ENCODE results near the gene TP53BP2.

The TP53BP2 gene

DNA sequence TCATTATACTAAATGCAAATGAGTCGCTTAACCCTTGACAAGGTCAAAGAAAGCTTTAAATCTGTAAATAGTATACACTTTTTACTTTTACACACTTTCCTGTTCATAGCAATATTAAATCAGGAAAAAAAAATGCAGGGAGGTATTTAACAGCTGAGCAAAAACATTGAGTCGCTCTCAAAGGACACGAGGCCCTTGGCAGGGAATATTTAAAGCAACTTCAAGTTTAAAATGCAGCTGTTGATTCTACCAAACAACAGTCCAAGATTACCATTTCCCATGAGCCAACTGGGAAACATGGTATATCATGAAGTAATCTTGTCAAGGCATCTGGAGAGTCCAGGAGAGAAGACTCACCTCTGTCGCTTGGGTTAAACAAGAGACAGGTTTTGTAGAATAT is 70.7 kb downstream of the TP53BP2 start:
- TF ChIP-seq POLR2AphosphoS5 (IDR thresholded peaks at IDR 0.05; ENCODE audit: low read depth) (no peak), GABPA (IDR thresholded peaks at IDR 0.05; ENCODE audit: low read depth) (no peak), SPI1 (IDR thresholded peaks at IDR 0.05; ENCODE audit: borderline replicate concordance, low read depth) (no peak)
- TF ChIP-seq, protein P1, sequence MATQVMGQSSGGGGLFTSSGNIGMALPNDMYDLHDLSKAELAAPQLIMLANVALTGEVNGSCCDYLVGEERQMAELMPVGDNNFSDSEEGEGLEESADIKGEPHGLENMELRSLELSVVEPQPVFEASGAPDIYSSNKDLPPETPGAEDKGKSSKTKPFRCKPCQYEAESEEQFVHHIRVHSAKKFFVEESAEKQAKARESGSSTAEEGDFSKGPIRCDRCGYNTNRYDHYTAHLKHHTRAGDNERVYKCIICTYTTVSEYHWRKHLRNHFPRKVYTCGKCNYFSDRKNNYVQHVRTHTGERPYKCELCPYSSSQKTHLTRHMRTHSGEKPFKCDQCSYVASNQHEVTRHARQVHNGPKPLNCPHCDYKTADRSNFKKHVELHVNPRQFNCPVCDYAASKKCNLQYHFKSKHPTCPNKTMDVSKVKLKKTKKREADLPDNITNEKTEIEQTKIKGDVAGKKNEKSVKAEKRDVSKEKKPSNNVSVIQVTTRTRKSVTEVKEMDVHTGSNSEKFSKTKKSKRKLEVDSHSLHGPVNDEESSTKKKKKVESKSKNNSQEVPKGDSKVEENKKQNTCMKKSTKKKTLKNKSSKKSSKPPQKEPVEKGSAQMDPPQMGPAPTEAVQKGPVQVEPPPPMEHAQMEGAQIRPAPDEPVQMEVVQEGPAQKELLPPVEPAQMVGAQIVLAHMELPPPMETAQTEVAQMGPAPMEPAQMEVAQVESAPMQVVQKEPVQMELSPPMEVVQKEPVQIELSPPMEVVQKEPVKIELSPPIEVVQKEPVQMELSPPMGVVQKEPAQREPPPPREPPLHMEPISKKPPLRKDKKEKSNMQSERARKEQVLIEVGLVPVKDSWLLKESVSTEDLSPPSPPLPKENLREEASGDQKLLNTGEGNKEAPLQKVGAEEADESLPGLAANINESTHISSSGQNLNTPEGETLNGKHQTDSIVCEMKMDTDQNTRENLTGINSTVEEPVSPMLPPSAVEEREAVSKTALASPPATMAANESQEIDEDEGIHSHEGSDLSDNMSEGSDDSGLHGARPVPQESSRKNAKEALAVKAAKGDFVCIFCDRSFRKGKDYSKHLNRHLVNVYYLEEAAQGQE (IDR thresholded peaks at IDR 0.05; ENCODE audit: insufficient replicate concordance, low read depth), result no peak
- TF ChIP-seq, protein P2, sequence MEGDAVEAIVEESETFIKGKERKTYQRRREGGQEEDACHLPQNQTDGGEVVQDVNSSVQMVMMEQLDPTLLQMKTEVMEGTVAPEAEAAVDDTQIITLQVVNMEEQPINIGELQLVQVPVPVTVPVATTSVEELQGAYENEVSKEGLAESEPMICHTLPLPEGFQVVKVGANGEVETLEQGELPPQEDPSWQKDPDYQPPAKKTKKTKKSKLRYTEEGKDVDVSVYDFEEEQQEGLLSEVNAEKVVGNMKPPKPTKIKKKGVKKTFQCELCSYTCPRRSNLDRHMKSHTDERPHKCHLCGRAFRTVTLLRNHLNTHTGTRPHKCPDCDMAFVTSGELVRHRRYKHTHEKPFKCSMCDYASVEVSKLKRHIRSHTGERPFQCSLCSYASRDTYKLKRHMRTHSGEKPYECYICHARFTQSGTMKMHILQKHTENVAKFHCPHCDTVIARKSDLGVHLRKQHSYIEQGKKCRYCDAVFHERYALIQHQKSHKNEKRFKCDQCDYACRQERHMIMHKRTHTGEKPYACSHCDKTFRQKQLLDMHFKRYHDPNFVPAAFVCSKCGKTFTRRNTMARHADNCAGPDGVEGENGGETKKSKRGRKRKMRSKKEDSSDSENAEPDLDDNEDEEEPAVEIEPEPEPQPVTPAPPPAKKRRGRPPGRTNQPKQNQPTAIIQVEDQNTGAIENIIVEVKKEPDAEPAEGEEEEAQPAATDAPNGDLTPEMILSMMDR (IDR thresholded peaks at IDR 0.05; ENCODE audit: insufficient read depth, low read length), result no peak
- Histone ChIP-seq H3K27me3 (ENCODE audit: insufficient read depth, poor library complexity, severe bottlenecking) (no peaks in the 10 kb centered on the region), H3K27ac (replicated peaks) (no peak overlapping the region), H3K4me3 (replicated peaks; ENCODE audit: insufficient read depth, low read length) (no peak overlapping the region)
- DNase-seq (ENCODE audit: low read depth in 1 of 2, low spot score in 1 of 2), result no peak

DNA sequence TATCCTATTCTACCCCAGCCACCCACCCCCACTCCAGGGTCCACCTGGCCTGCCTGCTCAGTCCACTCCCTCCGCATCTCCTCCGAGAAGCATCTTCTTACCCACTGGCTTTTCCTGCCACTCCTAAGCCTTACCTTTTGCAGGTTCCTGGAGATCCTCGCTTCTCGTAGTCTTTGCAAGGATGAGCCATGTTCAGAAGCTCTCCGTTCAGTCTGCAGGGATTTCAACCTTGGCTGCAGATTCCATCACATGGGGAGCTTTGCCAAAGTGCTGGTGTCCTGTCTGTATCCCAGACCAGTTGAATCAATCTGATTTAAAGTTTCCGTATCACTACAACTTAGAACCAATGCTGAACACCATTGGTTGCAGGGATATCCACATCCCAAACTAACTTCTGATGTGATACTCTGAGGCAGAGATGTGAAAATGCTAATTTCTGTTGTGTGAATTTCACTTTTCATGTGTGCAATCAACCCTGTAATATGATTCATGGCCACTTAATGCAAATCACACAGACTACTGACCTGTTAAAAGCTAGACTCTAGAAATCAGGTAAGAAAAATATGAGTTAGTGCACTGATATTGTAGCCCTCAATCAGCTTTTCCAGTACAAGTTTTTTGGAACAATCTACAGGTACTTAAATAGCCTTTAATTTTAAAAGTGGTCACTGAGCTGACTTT is 71.5 kb downstream of the TP53BP2 start:
- Histone ChIP-seq H3K27ac (replicated peaks) (no peak overlapping the region), H3K4me3 (replicated peaks; ENCODE audit: insufficient read depth, low read length) (no peak overlapping the region), H3K27me3 (ENCODE audit: insufficient read depth, poor library complexity, severe bottlenecking) (no peaks in the 10 kb centered on the region)
- TF ChIP-seq GABPA (IDR thresholded peaks at IDR 0.05; ENCODE audit: low read depth), result no peak
- no peak for TF ChIP-seq POLR2AphosphoS5 (IDR thresholded peaks at IDR 0.05; ENCODE audit: low read depth)
- TF ChIP-seq, protein P1 (IDR thresholded peaks at IDR 0.05; ENCODE audit: insufficient replicate concordance, low read depth), result no peak
- TF ChIP-seq SPI1 (IDR thresholded peaks at IDR 0.05; ENCODE audit: borderline replicate concordance, low read depth), result no peak
- DNase-seq (ENCODE audit: low read depth in 1 of 2, low spot score in 1 of 2), result no peak

DNA sequence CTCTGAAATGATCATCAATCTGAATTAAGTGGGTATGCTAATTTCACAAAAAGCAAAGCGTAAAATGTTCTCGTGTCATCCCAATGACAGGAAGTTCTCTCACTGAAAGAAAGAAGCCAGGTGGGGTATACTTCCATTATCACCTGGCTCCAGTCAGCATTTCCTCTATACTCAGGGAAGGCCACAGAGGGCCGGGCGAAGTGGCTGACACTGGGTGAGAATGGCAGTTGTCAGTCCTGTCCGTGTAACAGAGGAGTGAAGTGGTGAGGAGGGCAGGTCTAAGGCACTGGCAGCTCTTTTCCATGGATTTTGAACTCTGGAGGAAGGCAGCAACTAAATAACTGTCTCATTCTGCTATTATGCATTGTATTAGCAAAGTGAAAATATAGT is 73.0 kb downstream of the TP53BP2 start:
- no peak for DNase-seq (ENCODE audit: low read depth in 1 of 2, low spot score in 1 of 2)
- Histone ChIP-seq H3K27me3 (ENCODE audit: insufficient read depth, poor library complexity, severe bottlenecking) (no peaks in the 10 kb centered on the region), H3K4me3 (replicated peaks; ENCODE audit: insufficient read depth, low read length) (no peak overlapping the region), H3K27ac (replicated peaks) (no peak overlapping the region)
- TF ChIP-seq POLR2AphosphoS5 (IDR thresholded peaks at IDR 0.05; ENCODE audit: low read depth) (no peak), GABPA (IDR thresholded peaks at IDR 0.05; ENCODE audit: low read depth) (no peak), SPI1 (IDR thresholded peaks at IDR 0.05; ENCODE audit: borderline replicate concordance, low read depth) (no peak)
- TF ChIP-seq, protein P2 (IDR thresholded peaks at IDR 0.05; ENCODE audit: insufficient read depth, low read length), result no peak
- TF ChIP-seq, protein P1 (IDR thresholded peaks at IDR 0.05; ENCODE audit: insufficient replicate concordance, low read depth), result no peak
